ENCODE results near the gene TLCD3B. TPM values are rescaled to one million over a fixed set of nuclear protein-coding genes. Genes with fewer than 3 reads are reported as not detected.

The TLCD3B gene
- total RNA-seq, 1 donor from 2014 or later, result 1.5 TPM

DNA sequence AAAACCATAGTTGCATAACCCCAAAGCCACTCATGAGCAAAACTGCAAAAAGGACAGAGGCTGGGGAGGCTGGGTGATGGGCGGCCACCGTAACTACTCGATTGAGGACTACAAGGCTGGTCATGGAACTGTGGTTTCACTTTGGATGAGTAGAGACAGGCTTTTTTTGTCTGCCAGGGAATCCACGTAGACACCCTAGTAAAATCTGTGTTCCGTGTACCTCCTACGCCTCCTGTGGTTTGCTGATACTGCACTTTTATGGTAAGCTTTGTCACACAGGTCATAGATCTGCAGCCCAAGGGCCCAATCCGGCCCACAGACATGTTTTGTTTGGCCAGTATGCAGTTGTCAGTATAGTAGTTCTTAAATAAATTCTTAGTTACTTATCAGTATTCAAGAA, 2.2 kb upstream of the TLCD3B start:
- H3K27me3 Mint-ChIP-seq, result peaks cover 64% of the 10 kb centered on the region
- no peaks in the 10 kb centered on the region for H3K36me3 Mint-ChIP-seq (ENCODE audit: insufficient read depth)
- TF ChIP-seq, protein P1, sequence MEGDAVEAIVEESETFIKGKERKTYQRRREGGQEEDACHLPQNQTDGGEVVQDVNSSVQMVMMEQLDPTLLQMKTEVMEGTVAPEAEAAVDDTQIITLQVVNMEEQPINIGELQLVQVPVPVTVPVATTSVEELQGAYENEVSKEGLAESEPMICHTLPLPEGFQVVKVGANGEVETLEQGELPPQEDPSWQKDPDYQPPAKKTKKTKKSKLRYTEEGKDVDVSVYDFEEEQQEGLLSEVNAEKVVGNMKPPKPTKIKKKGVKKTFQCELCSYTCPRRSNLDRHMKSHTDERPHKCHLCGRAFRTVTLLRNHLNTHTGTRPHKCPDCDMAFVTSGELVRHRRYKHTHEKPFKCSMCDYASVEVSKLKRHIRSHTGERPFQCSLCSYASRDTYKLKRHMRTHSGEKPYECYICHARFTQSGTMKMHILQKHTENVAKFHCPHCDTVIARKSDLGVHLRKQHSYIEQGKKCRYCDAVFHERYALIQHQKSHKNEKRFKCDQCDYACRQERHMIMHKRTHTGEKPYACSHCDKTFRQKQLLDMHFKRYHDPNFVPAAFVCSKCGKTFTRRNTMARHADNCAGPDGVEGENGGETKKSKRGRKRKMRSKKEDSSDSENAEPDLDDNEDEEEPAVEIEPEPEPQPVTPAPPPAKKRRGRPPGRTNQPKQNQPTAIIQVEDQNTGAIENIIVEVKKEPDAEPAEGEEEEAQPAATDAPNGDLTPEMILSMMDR (IDR thresholded peaks at IDR 0.05; ENCODE audit: unreplicated experiment), result no peak
- no peak overlapping the region for H3K27ac Mint-ChIP-seq
- H3K4me3 Mint-ChIP-seq (ENCODE audit: low read depth), result no peak overlapping the region
- no peaks in the 10 kb centered on the region for H3K9me3 Mint-ChIP-seq (ENCODE audit: low read depth)
- DNase-seq (ENCODE audit: low spot score, unreplicated experiment), result no peak
- peaks cover 1% of the 10 kb centered on the region for H3K4me1 Mint-ChIP-seq (ENCODE audit: low read depth)

DNA sequence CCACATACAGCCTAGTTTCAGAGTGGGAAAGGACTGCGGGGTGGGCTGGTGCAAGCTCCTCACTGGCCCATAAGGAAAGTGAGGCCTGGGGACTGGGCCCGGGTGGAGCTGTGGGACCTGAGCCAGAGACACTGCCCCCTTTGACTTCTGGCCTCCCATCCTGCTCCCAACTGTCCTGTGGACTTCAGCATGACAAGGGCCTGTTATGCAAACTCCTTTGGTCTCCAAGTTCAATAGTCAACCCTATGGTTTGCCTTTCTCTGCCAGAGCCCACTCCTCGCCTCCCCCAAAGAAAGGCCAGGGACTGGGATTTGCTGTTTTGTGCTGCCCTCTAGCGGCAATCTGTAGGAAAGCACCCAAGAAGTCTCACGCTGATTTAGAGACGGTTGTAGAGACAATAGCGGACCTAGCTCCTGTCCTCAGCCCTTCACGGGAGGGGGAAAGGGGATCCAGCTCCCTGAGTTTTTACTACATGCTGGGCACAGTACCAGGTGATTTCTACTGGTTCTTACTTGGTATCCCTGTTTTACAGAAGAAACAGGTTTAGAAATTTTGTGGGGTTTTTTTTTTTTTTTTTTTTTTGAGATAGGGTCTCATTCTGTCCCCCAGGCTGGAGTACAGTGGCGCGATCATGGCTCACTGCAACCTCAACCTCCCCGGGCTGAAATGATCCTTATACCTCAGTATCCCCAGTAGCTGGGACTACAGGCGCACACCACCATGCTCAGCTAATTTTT, 1.2 kb upstream of the TLCD3B start:
- no peak overlapping the region for H3K4me3 Mint-ChIP-seq (ENCODE audit: low read depth)
- H3K27ac Mint-ChIP-seq, result no peak overlapping the region
- no peaks in the 10 kb centered on the region for H3K4me1 Mint-ChIP-seq (ENCODE audit: low read depth)
- peak; percentile 48 for DNase-seq (ENCODE audit: low spot score, unreplicated experiment)
- no peaks in the 10 kb centered on the region for H3K9me3 Mint-ChIP-seq (ENCODE audit: low read depth)
- no peaks in the 10 kb centered on the region for H3K36me3 Mint-ChIP-seq (ENCODE audit: insufficient read depth)
- TF ChIP-seq, protein P1 (IDR thresholded peaks at IDR 0.05; ENCODE audit: unreplicated experiment), result peak; percentile 77
- peaks cover 67% of the 10 kb centered on the region for H3K27me3 Mint-ChIP-seq

DNA sequence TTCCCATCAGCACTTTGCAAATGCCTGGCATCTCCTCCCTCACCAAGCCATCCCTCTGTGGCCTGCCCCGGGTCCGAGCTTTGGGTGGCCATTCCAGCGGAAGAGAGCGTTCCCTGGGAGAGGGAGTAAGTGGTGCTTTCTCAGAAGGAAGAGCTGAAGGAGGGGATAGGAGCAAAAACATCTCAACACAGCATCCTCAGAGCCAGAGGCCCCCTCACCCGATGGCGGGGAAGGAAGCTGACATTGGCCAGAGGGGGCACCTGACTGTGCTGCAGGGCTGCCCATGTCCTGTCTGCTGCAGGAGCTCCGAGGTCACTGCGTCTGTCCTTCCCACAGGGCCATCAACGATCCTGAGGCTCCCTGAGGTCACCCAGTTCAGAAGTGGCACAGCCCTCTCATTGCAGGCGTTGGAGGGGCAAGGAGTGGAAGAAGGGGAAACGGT, 427 bp upstream of the TLCD3B start:
- Mint-ChIP-seq H3K36me3 (ENCODE audit: insufficient read depth) (no peaks in the 10 kb centered on the region), H3K27ac (no peak overlapping the region), H3K4me3 (ENCODE audit: low read depth) (no peak overlapping the region), H3K9me3 (ENCODE audit: low read depth) (no peaks in the 10 kb centered on the region), H3K27me3 (peaks cover 73% of the 10 kb centered on the region), H3K4me1 (ENCODE audit: low read depth) (no peaks in the 10 kb centered on the region)
- TF ChIP-seq, protein P1 (IDR thresholded peaks at IDR 0.05; ENCODE audit: unreplicated experiment), result no peak
- DNase-seq (ENCODE audit: low spot score, unreplicated experiment), result no peak

DNA sequence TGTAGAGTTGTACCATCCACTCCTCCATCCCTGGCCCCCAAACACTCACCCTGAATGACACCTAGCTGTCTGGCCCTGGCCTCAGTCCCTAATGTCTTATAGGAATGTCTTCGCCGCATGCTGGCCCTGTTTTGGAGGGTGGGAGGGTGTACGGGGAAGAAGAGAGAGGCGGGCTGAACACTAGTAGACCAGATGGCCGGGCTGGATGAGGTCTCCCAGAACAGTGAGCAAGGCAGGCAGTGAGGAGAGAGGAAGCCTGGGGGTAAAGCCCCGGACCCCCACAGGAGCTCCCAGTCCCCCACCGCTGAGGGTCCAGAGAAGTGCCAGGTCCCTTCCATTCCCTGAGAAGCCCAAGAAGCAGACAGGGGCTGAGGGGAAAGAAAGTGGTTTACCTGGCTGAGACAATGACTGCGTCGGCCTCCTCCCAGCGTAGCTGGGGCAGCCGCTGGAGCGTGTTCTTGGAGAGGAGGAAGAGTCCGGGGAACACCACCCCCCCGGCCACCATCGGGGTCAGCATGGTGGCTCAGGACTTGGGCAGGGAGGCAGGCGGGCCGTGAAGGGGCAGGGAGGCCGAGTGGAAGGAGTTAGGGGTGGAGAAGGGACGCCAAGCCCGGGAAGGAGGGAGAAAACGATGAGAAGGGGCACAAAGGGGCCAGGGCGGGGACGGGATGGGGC, 923 bp downstream of the TLCD3B start:
- peaks cover 63% of the 10 kb centered on the region for H3K27me3 Mint-ChIP-seq
- no peaks in the 10 kb centered on the region for H3K9me3 Mint-ChIP-seq (ENCODE audit: low read depth)
- no peaks in the 10 kb centered on the region for H3K4me1 Mint-ChIP-seq (ENCODE audit: low read depth)
- no peaks in the 10 kb centered on the region for H3K36me3 Mint-ChIP-seq (ENCODE audit: insufficient read depth)
- TF ChIP-seq, protein P1 (IDR thresholded peaks at IDR 0.05; ENCODE audit: unreplicated experiment), result no peak
- H3K27ac Mint-ChIP-seq, result no peak overlapping the region
- DNase-seq (ENCODE audit: low spot score, unreplicated experiment), result no peak
- peak overlapping the region; percentile 42 for H3K4me3 Mint-ChIP-seq (ENCODE audit: low read depth)

DNA sequence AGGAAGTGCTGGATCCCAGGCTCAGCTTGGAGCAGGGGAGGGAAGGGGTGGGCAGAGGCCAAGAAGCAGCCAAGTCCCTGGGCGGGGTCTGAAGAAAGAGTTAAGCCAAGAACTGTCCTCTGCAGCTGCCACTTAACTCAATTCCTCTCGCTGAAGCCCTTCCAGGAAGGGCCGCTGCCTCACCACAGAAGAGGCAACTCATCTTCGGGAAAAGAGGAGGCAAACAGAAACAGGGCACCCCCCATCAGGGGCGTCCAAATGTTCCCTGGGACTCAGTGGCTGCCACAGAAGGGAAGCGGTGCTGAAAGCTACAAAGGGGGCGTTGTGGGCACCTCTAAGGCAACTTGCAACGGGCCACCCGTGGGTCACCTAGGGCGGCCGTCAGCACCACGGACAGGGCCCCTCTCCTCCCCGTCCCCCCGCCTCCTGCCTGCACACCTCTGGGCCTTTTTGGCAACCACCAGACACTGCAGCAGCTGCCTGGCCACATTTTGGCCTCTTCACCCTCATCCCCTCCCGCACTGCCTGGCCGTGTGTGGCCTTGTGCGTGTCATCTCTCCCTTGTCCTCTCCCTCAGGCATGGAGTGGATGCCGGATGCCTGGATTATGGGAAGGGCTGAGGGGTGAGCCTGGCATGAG, 2.5 kb downstream of the TLCD3B start:
- H3K27me3 Mint-ChIP-seq, result peaks cover 63% of the 10 kb centered on the region
- peak; percentile 64 for DNase-seq (ENCODE audit: low spot score, unreplicated experiment)

More for the DNA sequence above, 2.5 kb downstream of the TLCD3B start:
- Mint-ChIP-seq H3K9me3 (ENCODE audit: low read depth) (no peaks in the 10 kb centered on the region), H3K36me3 (ENCODE audit: insufficient read depth) (no peaks in the 10 kb centered on the region), H3K4me3 (ENCODE audit: low read depth) (no peak overlapping the region), H3K4me1 (ENCODE audit: low read depth) (no peaks in the 10 kb centered on the region), H3K27ac (no peak overlapping the region)
- TF ChIP-seq, protein P1 (IDR thresholded peaks at IDR 0.05; ENCODE audit: unreplicated experiment), result no peak
